DND-41 (cell line): ENCODE data around the gene PCDH1.

Source experiments
- EZH2 ChIP-seq: IDR thresholded peaks from 3 replicates; pipeline ENCODE4 v1.6.1; 2012; ENCODE audit warnings: borderline replicate concordance, low read depth, mild to moderate bottlenecking, moderate library complexity, low read length, inconsistent platforms; ENCODE audit not compliant: severe bottlenecking
- TF ChIP-seq, protein P1 (sequence below): IDR thresholded peaks from 2 replicates; pipeline ENCODE4 v1.5.1; 2012; ENCODE audit warnings: borderline replicate concordance, low read length, moderate library complexity, mild to moderate bottlenecking; ENCODE audit not compliant: poor library complexity, severe bottlenecking; ENCODE audit errors: extremely low read depth

DNA sequence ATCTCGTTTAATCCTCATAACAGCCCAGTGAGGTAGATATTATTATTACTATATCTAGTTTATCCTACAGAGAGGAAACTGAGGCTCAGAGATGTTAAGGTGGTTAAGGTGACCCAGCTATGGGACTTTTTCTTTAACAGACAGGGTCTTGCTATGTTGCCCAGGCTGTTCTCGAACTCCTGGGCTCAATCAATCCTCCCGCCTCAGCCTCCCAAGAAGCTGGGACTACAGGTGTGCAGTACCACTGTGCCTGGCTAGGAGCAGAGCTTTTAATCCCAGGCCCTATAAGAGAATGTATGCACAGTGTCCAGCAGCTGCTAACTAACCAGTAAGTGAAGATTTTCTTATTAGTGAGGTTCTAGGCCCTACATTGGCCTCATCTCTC, 62.4 kb downstream of the PCDH1 start:
- TF ChIP-seq, protein P1, sequence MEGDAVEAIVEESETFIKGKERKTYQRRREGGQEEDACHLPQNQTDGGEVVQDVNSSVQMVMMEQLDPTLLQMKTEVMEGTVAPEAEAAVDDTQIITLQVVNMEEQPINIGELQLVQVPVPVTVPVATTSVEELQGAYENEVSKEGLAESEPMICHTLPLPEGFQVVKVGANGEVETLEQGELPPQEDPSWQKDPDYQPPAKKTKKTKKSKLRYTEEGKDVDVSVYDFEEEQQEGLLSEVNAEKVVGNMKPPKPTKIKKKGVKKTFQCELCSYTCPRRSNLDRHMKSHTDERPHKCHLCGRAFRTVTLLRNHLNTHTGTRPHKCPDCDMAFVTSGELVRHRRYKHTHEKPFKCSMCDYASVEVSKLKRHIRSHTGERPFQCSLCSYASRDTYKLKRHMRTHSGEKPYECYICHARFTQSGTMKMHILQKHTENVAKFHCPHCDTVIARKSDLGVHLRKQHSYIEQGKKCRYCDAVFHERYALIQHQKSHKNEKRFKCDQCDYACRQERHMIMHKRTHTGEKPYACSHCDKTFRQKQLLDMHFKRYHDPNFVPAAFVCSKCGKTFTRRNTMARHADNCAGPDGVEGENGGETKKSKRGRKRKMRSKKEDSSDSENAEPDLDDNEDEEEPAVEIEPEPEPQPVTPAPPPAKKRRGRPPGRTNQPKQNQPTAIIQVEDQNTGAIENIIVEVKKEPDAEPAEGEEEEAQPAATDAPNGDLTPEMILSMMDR = no peak
- no peak for TF ChIP-seq EZH2
